Hepatocyte (in vitro differentiated cells): ENCODE measurements around the gene GMEB2.

Experiments
- EZH2 ChIP-seq: fragments of 200-600 bp; sonication (generic); IDR thresholded peaks from 2 replicates; pipeline ENCODE4 v1.6.1; 2016; ENCODE audit warnings: antibody characterized with exemption, mild to moderate bottlenecking, borderline replicate concordance
- EZH2phosphoT487 ChIP-seq: fragments of 200-600 bp; sonication (generic); IDR thresholded peaks from one replicate; pipeline ENCODE4 v1.6.1; 2018; ENCODE audit warnings: antibody characterized with exemption, mild to moderate bottlenecking, low read depth, moderate library complexity; ENCODE audit not compliant: unreplicated experiment, severe bottlenecking
- TF ChIP-seq, protein P1 (sequence below): fragments of 200-600 bp; sonication (generic); IDR thresholded peaks from 2 replicates; pipeline ENCODE4 v1.5.1; 2016; ENCODE audit warnings: antibody characterized with exemption, mild to moderate bottlenecking; ENCODE audit not compliant: poor library complexity

GRCh38 chr20:63627751-63628245, 897 bp upstream of the GMEB2 start:
- TF ChIP-seq EZH2: no peak
- TF ChIP-seq, protein P1, sequence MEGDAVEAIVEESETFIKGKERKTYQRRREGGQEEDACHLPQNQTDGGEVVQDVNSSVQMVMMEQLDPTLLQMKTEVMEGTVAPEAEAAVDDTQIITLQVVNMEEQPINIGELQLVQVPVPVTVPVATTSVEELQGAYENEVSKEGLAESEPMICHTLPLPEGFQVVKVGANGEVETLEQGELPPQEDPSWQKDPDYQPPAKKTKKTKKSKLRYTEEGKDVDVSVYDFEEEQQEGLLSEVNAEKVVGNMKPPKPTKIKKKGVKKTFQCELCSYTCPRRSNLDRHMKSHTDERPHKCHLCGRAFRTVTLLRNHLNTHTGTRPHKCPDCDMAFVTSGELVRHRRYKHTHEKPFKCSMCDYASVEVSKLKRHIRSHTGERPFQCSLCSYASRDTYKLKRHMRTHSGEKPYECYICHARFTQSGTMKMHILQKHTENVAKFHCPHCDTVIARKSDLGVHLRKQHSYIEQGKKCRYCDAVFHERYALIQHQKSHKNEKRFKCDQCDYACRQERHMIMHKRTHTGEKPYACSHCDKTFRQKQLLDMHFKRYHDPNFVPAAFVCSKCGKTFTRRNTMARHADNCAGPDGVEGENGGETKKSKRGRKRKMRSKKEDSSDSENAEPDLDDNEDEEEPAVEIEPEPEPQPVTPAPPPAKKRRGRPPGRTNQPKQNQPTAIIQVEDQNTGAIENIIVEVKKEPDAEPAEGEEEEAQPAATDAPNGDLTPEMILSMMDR: no peak
- TF ChIP-seq EZH2phosphoT487: no peak
